ENCODE data around the gene UBA1.

UBA1 gene

DNA sequence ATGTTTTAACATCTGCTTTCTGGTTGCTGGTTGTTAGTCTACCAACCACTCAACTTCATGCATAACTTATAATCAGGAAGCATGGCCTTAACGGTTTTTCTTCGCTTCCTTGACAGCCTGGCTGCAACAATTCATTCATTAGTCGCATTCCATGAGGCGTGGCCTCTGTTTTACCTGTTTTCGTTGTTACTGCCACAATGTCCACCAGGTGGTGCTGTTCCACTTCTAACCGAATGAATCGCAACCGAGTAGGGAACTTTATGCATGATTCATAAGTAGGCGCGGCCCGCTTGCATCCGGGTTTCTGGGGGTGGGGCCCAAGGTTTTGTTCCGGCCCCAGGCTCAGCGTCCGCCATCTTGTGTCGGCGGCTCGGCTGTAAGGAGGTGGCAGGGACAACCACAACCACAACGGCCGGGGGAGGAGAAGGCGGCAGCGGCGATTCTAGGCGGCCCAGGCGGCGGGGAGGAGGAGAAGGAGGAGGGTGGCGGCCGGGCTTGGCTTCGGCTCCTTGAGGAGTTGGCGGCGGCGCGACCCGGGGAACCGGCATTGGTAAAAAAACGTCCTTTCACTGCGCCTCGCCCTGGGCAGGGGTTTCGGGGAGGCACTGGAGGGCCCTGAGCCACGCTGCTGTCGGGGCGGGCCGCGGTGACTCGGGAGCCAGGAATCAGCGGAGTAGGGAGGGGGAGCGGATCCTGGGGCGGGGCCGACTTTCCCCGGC, at the start of gene UBA1:
UBA1 (plus strand) TSS at position 355 of the 719 bp plus-strand sequence. CDS start 4,974 bp downstream, outside the sequence.
- DNase-seq (ENCODE audit: low read depth), result peak; percentile 95
- peak within 1 kb of the TSS; percentile 73 for H3K4me3 ChIP-seq (replicated peaks; ENCODE audit: low read depth, low read length)
- peak; percentile 57 for TF ChIP-seq CTCF (IDR thresholded peaks at IDR 0.05; ENCODE audit: low read length, missing control alignments)

- DNase-seq (ENCODE audit: low read depth), result peak; percentile 31
- H3K4me3 ChIP-seq (replicated peaks; ENCODE audit: low read depth, low read length), result peak overlapping the region; percentile 83
- no peak for TF ChIP-seq CTCF (IDR thresholded peaks at IDR 0.05; ENCODE audit: low read length, missing control alignments)
These were observed 49.6 kb upstream of the UBA1 start for GRCh38 chrX:47143894-47144625.

GRCh38 chrX:47144626-47145394, 48.8 kb upstream of the UBA1 start, which contains the start of the genes NDUFB11 and RBM10:
Gene NDUFB11, minus strand, starts transcription at chrX:47144702. Its CDS starts 23 bp downstream, at chrX:47144679.
Gene RBM10, plus strand, starts transcription at chrX:47145221. Its CDS starts 2,261 bp downstream, at chrX:47147482.
- peak; percentile 95 for DNase-seq (ENCODE audit: low read depth)
- peak; percentile 59 for TF ChIP-seq CTCF (IDR thresholded peaks at IDR 0.05; ENCODE audit: low read length, missing control alignments)
- peak within 1 kb of the TSS; percentile 83 for H3K4me3 ChIP-seq (replicated peaks; ENCODE audit: low read depth, low read length)

DNA sequence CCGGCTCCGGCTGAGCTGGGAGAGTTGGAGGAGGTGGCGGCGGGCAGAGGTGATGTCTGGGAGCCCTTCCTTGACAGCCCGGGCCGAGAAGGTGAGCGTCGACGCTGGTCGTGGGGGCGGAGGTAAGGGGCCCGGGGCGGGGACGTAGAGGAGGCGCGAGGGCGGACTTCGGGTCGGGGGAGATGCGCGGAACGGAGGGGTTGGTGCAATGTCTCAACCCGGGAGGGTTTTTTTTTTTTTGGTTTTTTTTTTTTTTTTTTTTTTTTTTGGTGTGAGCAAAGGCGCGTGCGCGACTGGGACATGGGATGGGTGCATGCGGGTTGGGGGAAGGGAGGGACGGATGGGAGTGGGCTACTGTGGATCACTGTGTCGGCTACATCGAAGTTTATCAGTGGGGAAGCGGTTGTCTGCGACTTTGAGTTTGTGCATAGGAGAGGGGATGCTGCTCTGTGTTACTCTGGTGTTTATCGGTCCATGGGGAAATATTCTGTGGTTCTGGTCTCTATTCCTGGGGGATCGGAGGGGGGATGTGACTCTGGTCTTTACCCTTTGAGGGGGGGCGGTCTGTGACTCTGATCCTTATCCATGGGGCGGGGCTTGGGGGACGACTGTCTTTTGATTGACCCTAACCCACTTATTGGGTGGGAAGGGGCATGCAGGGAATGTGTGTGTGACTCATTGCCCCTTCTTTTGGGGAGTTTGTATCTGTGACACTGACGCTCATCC, 48.1 kb upstream of the UBA1 start:
- H3K4me3 ChIP-seq (replicated peaks; ENCODE audit: low read depth, low read length), result peak overlapping the region; percentile 83
- no peak for TF ChIP-seq CTCF (IDR thresholded peaks at IDR 0.05; ENCODE audit: low read length, missing control alignments)
- no peak for DNase-seq (ENCODE audit: low read depth)

DNA sequence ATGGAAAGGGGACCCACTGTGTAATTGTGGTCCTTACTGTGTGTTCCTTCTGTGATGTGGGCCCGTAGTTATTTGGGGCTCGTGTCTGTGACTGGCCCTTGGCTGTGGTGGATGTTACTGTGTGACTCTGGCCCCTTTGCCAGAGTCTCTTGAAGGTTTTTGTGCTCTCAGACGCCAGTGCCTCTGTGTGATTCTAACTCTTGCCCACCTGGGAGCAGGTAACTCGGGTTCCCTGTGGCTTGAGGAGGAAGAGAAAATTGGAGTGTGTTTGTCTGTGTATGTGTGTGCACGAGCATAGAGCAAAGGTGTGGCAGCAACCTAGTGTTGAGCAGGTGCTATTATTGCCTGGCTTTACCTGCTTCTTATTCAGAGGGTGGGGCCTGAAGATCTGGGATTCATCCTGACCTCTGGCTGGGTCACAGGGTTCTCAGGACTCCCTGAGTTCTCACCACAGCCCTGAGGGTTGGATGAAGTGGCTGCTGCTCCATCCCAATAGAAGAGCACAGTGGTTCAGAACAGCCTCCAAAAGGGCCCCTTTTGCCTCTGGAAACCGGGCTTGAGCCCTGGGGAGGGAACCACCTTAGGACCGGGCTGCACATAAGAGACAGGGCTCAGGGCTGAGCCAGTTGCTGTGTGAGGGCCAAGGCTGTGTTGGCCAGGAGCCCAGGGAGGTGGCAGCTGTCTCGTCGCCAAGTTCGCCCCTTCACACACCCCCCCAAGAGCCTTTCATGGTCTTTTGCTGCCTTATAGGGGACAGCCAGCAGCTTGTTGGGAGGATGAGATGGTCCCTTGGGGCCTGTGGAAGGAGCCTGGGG, 47.3 kb upstream of the UBA1 start:
- H3K4me3 ChIP-seq (replicated peaks; ENCODE audit: low read depth, low read length), result peak overlapping the region; percentile 83
- no peak for DNase-seq (ENCODE audit: low read depth)
- no peak for TF ChIP-seq CTCF (IDR thresholded peaks at IDR 0.05; ENCODE audit: low read length, missing control alignments)

Data from fibroblast of pulmonary artery (primary cell).